ENCODE results near the gene FAM219A.
"Not testable (repeated sequence)": the region's sequence is repeated elsewhere in the genome, so short reads cannot be mapped to it uniquely, and the experiment has no call there.

The FAM219A gene

DNA sequence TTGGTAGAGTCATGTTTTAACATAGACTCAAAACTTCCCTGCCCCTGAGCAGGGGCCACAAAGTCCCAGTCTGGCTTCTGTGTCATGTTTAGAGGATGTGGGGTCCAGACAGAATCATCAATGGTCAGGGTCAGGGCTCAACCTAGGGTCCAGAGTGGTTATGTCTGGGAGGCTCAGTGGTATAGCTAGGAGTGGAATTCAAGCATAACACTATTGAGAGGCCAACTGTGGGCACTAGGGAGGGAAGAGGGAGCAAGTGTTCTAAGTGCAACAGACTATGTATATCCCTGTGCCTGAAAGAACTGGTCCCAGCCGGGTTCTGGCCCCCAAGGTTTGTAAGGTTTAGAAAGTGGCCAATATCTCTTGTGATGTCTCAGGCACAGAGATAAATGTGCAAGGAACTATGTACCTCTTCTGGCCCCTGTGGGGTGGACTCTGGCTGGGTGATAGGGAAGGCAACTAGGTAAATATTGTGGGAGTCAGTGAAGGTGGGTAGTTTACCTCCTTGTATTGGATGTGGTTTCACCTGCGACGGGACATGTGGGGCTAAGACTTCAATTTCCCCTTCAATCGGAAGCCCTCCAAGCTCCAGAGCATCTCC, 95.7 kb downstream of the FAM219A start:
- TF ChIP-seq, protein P1, sequence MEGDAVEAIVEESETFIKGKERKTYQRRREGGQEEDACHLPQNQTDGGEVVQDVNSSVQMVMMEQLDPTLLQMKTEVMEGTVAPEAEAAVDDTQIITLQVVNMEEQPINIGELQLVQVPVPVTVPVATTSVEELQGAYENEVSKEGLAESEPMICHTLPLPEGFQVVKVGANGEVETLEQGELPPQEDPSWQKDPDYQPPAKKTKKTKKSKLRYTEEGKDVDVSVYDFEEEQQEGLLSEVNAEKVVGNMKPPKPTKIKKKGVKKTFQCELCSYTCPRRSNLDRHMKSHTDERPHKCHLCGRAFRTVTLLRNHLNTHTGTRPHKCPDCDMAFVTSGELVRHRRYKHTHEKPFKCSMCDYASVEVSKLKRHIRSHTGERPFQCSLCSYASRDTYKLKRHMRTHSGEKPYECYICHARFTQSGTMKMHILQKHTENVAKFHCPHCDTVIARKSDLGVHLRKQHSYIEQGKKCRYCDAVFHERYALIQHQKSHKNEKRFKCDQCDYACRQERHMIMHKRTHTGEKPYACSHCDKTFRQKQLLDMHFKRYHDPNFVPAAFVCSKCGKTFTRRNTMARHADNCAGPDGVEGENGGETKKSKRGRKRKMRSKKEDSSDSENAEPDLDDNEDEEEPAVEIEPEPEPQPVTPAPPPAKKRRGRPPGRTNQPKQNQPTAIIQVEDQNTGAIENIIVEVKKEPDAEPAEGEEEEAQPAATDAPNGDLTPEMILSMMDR (IDR thresholded peaks at IDR 0.05; ENCODE audit: borderline replicate concordance, control extremely low read depth, extremely low read depth, insufficient read depth, missing control alignments) = no peak
- no peak for DNase-seq (ENCODE audit: low spot score)
- in situ Hi-C loops (cut with MboI; ENCODE audit: low sequenced_read_pairs, unreplicated experiment) = no loop called here

- DNase-seq (ENCODE audit: low spot score); in situ Hi-C loops (cut with MboI; ENCODE audit: low sequenced_read_pairs, unreplicated experiment): not testable (repeated sequence)
Measured at GRCh38 chr9:34352957-34353356, 105.4 kb downstream of the FAM219A start.

GRCh38 chr9:34352122-34352652, 106.2 kb downstream of the FAM219A start:
- in situ Hi-C loops (cut with MboI; ENCODE audit: low sequenced_read_pairs, unreplicated experiment); DNase-seq (ENCODE audit: low spot score): not testable (repeated sequence)

GRCh38 chr9:34349324-34349723, 109.0 kb downstream of the FAM219A start:
- TF ChIP-seq, protein P1 (IDR thresholded peaks at IDR 0.05; ENCODE audit: borderline replicate concordance, control extremely low read depth, extremely low read depth, insufficient read depth, missing control alignments) = no peak
- no peak for DNase-seq (ENCODE audit: low spot score)
- in situ Hi-C loops (cut with MboI; ENCODE audit: low sequenced_read_pairs, unreplicated experiment) = no loop called here
